Astrocyte (in vitro differentiated cells and primary cell): Measurements from ENCODE around the gene ZNF761.
"Not testable (repeated sequence)": the region's sequence is repeated elsewhere in the genome, so short reads cannot be mapped to it uniquely, and the experiment has no call there.

Experiments used
- EZH2 ChIP-seq: IDR thresholded peaks from 2 replicates; pipeline ENCODE4 v1.6.1; 2012; ENCODE audit warnings: mild to moderate bottlenecking, low read length, inconsistent platforms; ENCODE audit not compliant: insufficient read depth
- TF ChIP-seq, protein P1 (sequence below): IDR thresholded peaks from 2 replicates; pipeline ENCODE4 v1.5.1; 2011; ENCODE audit warnings: low read depth, mild to moderate bottlenecking, inconsistent platforms, low read length, moderate library complexity; ENCODE audit not compliant: insufficient read depth

DNA sequence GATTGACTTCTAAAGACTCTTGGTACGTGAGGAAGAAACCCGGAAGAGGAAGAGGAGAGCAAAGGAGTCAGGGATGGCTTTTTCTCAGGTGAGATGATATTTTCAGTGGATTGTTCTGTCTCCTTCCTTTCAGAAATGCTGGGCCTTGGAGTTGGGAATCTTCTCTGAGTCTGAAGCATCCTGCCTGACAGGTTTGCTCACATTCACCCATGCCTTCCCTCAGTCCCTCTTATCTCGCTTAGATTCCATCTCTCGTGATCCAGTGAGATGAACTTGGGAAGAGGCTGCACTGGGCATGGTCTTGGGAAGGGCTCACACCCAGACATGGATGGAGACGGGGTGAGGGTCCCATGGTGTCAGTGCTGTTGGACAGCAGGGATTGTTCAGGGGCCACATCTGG, 15.4 kb downstream of the ZNF761 start:
- TF ChIP-seq, protein P1, sequence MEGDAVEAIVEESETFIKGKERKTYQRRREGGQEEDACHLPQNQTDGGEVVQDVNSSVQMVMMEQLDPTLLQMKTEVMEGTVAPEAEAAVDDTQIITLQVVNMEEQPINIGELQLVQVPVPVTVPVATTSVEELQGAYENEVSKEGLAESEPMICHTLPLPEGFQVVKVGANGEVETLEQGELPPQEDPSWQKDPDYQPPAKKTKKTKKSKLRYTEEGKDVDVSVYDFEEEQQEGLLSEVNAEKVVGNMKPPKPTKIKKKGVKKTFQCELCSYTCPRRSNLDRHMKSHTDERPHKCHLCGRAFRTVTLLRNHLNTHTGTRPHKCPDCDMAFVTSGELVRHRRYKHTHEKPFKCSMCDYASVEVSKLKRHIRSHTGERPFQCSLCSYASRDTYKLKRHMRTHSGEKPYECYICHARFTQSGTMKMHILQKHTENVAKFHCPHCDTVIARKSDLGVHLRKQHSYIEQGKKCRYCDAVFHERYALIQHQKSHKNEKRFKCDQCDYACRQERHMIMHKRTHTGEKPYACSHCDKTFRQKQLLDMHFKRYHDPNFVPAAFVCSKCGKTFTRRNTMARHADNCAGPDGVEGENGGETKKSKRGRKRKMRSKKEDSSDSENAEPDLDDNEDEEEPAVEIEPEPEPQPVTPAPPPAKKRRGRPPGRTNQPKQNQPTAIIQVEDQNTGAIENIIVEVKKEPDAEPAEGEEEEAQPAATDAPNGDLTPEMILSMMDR = not testable (repeated sequence)
- TF ChIP-seq EZH2 = not testable (repeated sequence)
